ENCODE results near the gene GBGT1. TPM values are rescaled to one million over a fixed set of nuclear protein-coding genes. Genes with fewer than 3 reads are reported as not detected.

Gene GBGT1
- total and polyA plus RNA-seq, 10 donors = 9.2 to 52.8 (median 30.7) TPM

GRCh38 chr9:133195029-133195428, 31.3 kb upstream of the GBGT1 start:
- no peaks in the 10 kb centered on the region for H3K36me3 ChIP-seq
- intact Hi-C loops (cut with DNase I; ENCODE audit: low total_unique reads) = no loop called here
- no peak for TF ChIP-seq POLR2AphosphoS5 (IDR thresholded peaks at IDR 0.05)
- H3K27ac ChIP-seq = no peak overlapping the region
- peaks cover 0 to 6% (median 2%) of the 10 kb centered on the region in 8 donors for H3K9me3 ChIP-seq
- H3K4me3 ChIP-seq = no peak overlapping the region
- H3K27me3 ChIP-seq (replicated peaks in 1 of 7) = peaks cover 0 to 46% (median 0%) of the 10 kb centered on the region in 7 donors
- no peaks in the 10 kb centered on the region for H3K4me1 ChIP-seq
- no peak for DNase-seq

- no peak overlapping the region for H3K27ac ChIP-seq
- TF ChIP-seq POLR2AphosphoS5 (IDR thresholded peaks at IDR 0.05) (no peak), POLR2A (IDR thresholded peaks at IDR 0.05) (no peak), CTCF (IDR thresholded peaks at IDR 0.05 in 8 of 11, conservative IDR thresholded peaks at IDR 0.05 in 3 of 11) (no peak)
- no peak overlapping the region for H3K4me3 ChIP-seq
- DNase-seq = no peak
- intact Hi-C loops (cut with DNase I; ENCODE audit: low total_unique reads) = no loop called here
- H3K27me3 ChIP-seq (replicated peaks in 1 of 7) = peaks cover 0 to 42% (median 0%) of the 10 kb centered on the region in 7 donors
- 82 to 92% (median 83%) methylated on average over 4 of the region's 4 CpGs for WGBS, 5 donors
- H3K9me3 ChIP-seq = peaks cover 0 to 6% (median 2%) of the 10 kb centered on the region in 8 donors
- H3K4me1 ChIP-seq = no peaks in the 10 kb centered on the region
- H3K36me3 ChIP-seq = no peaks in the 10 kb centered on the region
Measured at GRCh38 chr9:133194597-133194996, 30.9 kb upstream of the GBGT1 start.

- TF ChIP-seq CTCF (IDR thresholded peaks at IDR 0.05 in 8 of 11, conservative IDR thresholded peaks at IDR 0.05 in 3 of 11) (no peak), POLR2A (IDR thresholded peaks at IDR 0.05) (no peak), POLR2AphosphoS5 (IDR thresholded peaks at IDR 0.05) (no peak)
- no peak for DNase-seq
- Histone ChIP-seq H3K4me3 (no peak overlapping the region), H3K9me3 (peaks cover 0 to 6% (median 2%) of the 10 kb centered on the region in 8 donors), H3K27me3 (replicated peaks in 1 of 7) (peaks cover 0 to 59% (median 0%) of the 10 kb centered on the region in 7 donors), H3K27ac (no peak overlapping the region), H3K36me3 (no peaks in the 10 kb centered on the region), H3K4me1 (no peaks in the 10 kb centered on the region)
- intact Hi-C loops (cut with DNase I; ENCODE audit: low total_unique reads) = no loop called here
- 54 to 66% (median 57%) methylated on average over 7 of the region's 7 CpGs for WGBS, 5 donors
Measured at GRCh38 chr9:133191989-133192388, 28.3 kb upstream of the GBGT1 start.

- H3K9me3 ChIP-seq = peaks cover 0 to 1% (median 0%) of the 10 kb centered on the region in 8 donors
- no peaks in the 10 kb centered on the region for H3K36me3 ChIP-seq
- peak; percentile 56 for DNase-seq
- H3K4me3 ChIP-seq = no peak overlapping the region
- no peak overlapping the region for H3K27ac ChIP-seq
- intact Hi-C loops (cut with DNase I; ENCODE audit: low total_unique reads) = loop anchor here (5.0 to 10.0 kb wide), 2 partner anchors 215 to 297 kb away; no protein-coding TSS in a partner anchor
- peaks cover 0 to 13% (median 9%) of the 10 kb centered on the region in 6 donors for H3K4me1 ChIP-seq
- WGBS, 5 donors = 82 to 91% (median 89%) methylated on average over 6 to 8 of the region's 8 CpGs
- H3K27me3 ChIP-seq (replicated peaks in 1 of 7) = peaks cover 0 to 53% (median 0%) of the 10 kb centered on the region in 7 donors
- TF ChIP-seq POLR2A (IDR thresholded peaks at IDR 0.05) (no peak), POLR2AphosphoS5 (IDR thresholded peaks at IDR 0.05) (no peak), CTCF (IDR thresholded peaks at IDR 0.05 in 8 of 11, conservative IDR thresholded peaks at IDR 0.05 in 3 of 11) (no peak)
Measured at GRCh38 chr9:133189826-133190225, 26.1 kb upstream of the GBGT1 start.

- DNase-seq = no peak
- no peak for TF ChIP-seq CTCF (IDR thresholded peaks at IDR 0.05 in 8 of 11, conservative IDR thresholded peaks at IDR 0.05 in 3 of 11)
- no peak for TF ChIP-seq POLR2AphosphoS5 (IDR thresholded peaks at IDR 0.05)
- no peak for TF ChIP-seq POLR2A (IDR thresholded peaks at IDR 0.05)
- no peaks in the 10 kb centered on the region for H3K36me3 ChIP-seq
- 79 to 84% (median 81%) methylated on average over 6 to 7 of the region's 7 CpGs for WGBS, 5 donors
- H3K9me3 ChIP-seq = no peaks in the 10 kb centered on the region
- intact Hi-C loops (cut with DNase I; ENCODE audit: low total_unique reads) = loop anchor here (5.0 to 10.0 kb wide), 2 partner anchors 216 to 298 kb away; no protein-coding TSS in a partner anchor
- H3K4me3 ChIP-seq = no peak overlapping the region
- H3K4me1 ChIP-seq = peaks cover 0 to 20% (median 12%) of the 10 kb centered on the region in 6 donors
- H3K27me3 ChIP-seq (replicated peaks in 1 of 7) = peaks cover 0 to 53% (median 3%) of the 10 kb centered on the region in 7 donors
- H3K27ac ChIP-seq = no peak overlapping the region
Measured at GRCh38 chr9:133188843-133189180, 25.1 kb upstream of the GBGT1 start.

Data from spleen (tissue), 11 donors.